CD14-positive monocyte (primary cell): Measurements from ENCODE around the gene RPS6KA2. TPM values are rescaled to one million over a fixed set of nuclear protein-coding genes. Genes with fewer than 3 reads are reported as not detected.

Source experiments
- DNase-seq, 3 donors: peaks; one replicate each; pipeline ENCODE4 v3.0.0-alpha.2; 2011 to 2022
- H2AFZ ChIP-seq: 2 replicates; pipeline ENCODE4 v1.6.0; 2012; ENCODE audit warnings: mild to moderate bottlenecking, low read depth, low read length, inconsistent platforms; ENCODE audit not compliant: insufficient read depth, poor library complexity, severe bottlenecking
- H3K27ac ChIP-seq, 2 donors: 1 replicate in 1 of 2; 2 replicates in 1 of 2; pipeline ENCODE4 v1.5.1; 2012 to 2013; ENCODE audit warnings: low read length in 2 of 2, control low read depth in 1 of 2, inconsistent platforms in 1 of 2, low read depth in 1 of 2, mild to moderate bottlenecking in 1 of 2
- H3K27me3 ChIP-seq, 2 donors: one replicate each; pipeline versions ENCODE4 v1.6.0 to v1.6.1; 2011 to 2013; ENCODE audit warnings: low read length in 2 of 2; ENCODE audit not compliant: control insufficient read depth in 2 of 2, insufficient read depth in 2 of 2
- H3K36me3 ChIP-seq, 2 donors: replicated peaks in 1 of 2; 1 replicate in 1 of 2; 2 replicates in 1 of 2; pipeline versions ENCODE4 v1.5.1 to v1.6.1; 2012 to 2013; ENCODE audit warnings: low read length in 2 of 2, control low read depth in 1 of 2, inconsistent platforms in 1 of 2, mild to moderate bottlenecking in 1 of 2; ENCODE audit not compliant: insufficient read depth in 2 of 2, control insufficient read depth in 1 of 2
- H3K4me1 ChIP-seq, 2 donors: 1 replicate in 1 of 2; 2 replicates in 1 of 2; pipeline versions ENCODE4 v1.5.1 to v1.6.1; 2012 to 2013; ENCODE audit warnings: low read length in 2 of 2, control low read depth in 1 of 2, inconsistent platforms in 1 of 2, mild to moderate bottlenecking in 1 of 2, moderate library complexity in 1 of 2; ENCODE audit not compliant: insufficient read depth in 2 of 2, control insufficient read depth in 1 of 2
- H3K4me2 ChIP-seq: replicated peaks from 2 replicates; pipeline ENCODE3; 2012; ENCODE audit warnings: low read length, moderate library complexity, mild to moderate bottlenecking; ENCODE audit not compliant: poor library complexity, severe bottlenecking; ENCODE audit errors: extremely low read depth
- H3K4me3 ChIP-seq, 3 experiments: fragments of 200-600 bp in 1 of 3; sonication (generic) in 1 of 3; replicated peaks in 1 of 3; 1 replicate in 2 of 3; 2 replicates in 1 of 3; pipeline ENCODE4 v1.5.1; 2011 to 2013; ENCODE audit warnings: low read length in 3 of 3, mild to moderate bottlenecking in 3 of 3, control low read depth in 2 of 3, low read depth in 2 of 3, inconsistent platforms in 1 of 3, moderate library complexity in 1 of 3
- H3K79me2 ChIP-seq: 2 replicates; pipeline ENCODE4 v1.6.0; 2012; ENCODE audit warnings: mild to moderate bottlenecking, control low read depth, inconsistent platforms, low read length, moderate library complexity; ENCODE audit not compliant: insufficient read depth
- H3K9ac ChIP-seq: 2 replicates; pipeline ENCODE4 v1.6.0; 2017; ENCODE audit warnings: low read length, mild to moderate bottlenecking; ENCODE audit not compliant: insufficient read depth, poor library complexity, severe bottlenecking
- H3K9me3 ChIP-seq, 2 donors: replicated peaks in 1 of 2; 1 replicate in 1 of 2; 2 replicates in 1 of 2; pipeline versions ENCODE4 v1.5.1 to v1.6.1; 2012 to 2013; ENCODE audit warnings: low read length in 2 of 2, control low read depth in 1 of 2; ENCODE audit not compliant: control insufficient read depth in 1 of 2, insufficient read depth in 1 of 2
- H4K20me1 ChIP-seq: 2 replicates; pipeline ENCODE4 v1.6.0; 2012; ENCODE audit warnings: mild to moderate bottlenecking, low read length, control low read depth, moderate library complexity; ENCODE audit not compliant: insufficient read depth
- H3K27ac Mint-ChIP-seq, 7 donors: one replicate each; pipeline ENCODE4 v1.8.0; 2020; ENCODE audit warnings: mild to moderate bottlenecking in 7 of 7, mixed read lengths in 7 of 7, moderate library complexity in 6 of 7, inconsistent platforms in 2 of 7
- H3K27me3 Mint-ChIP-seq, 3 donors: one replicate each; pipeline ENCODE4 v1.8.0; 2021 to 2022; ENCODE audit warnings: low read depth in 3 of 3, mild to moderate bottlenecking in 3 of 3, mixed read lengths in 3 of 3, moderate library complexity in 3 of 3, inconsistent platforms in 1 of 3
- H3K36me3 Mint-ChIP-seq, 2 donors: one replicate each; pipeline ENCODE4 v1.8.0; 2020; ENCODE audit warnings: mixed read lengths in 2 of 2, inconsistent platforms in 1 of 2, mild to moderate bottlenecking in 1 of 2
- H3K4me1 Mint-ChIP-seq: one replicate; pipeline ENCODE4 v1.8.0; 2020; ENCODE audit warnings: mild to moderate bottlenecking, mixed read lengths
- H3K4me3 Mint-ChIP-seq, 2 donors: one replicate each; pipeline ENCODE4 v1.8.0; 2020; ENCODE audit warnings: mild to moderate bottlenecking in 2 of 2, mixed read lengths in 2 of 2, moderate library complexity in 1 of 2
- H3K9me3 Mint-ChIP-seq, 7 donors: one replicate each; pipeline ENCODE4 v1.8.0; 2020 to 2022; ENCODE audit warnings: mixed read lengths in 7 of 7, mild to moderate bottlenecking in 6 of 7, moderate library complexity in 6 of 7, inconsistent platforms in 2 of 7
- CTCF ChIP-seq: fragments of 200-600 bp; IDR thresholded peaks from one replicate; pipeline ENCODE4 v1.8.0; 2022; ENCODE audit warnings: antibody characterized with exemption, mild to moderate bottlenecking
- WGBS: methylation state at CpG from one replicate; pipeline ENCODE4 v1.1.5; 2013; ENCODE audit warnings: missing lambda C conversion rate; ENCODE audit not compliant: insufficient coverage; 5-methylcytosine and 5-hydroxymethylcytosine counted together
- intact Hi-C, 2 donors: fragments of 100-400 bp; cut with micrococcal nuclease; formaldehyde crosslinking; loops; one replicate each; pipeline versions ENCODE4 v1.15.0 to v1.15.1; 2023
- polyA plus RNA-seq, 3 donors: library from polyadenylated mRNA; depleted of rRNA in 1 of 3; unstranded in 2 of 3; stranded (reverse) in 1 of 3; fragments of 300-500 nt in 2 of 3; fragments of >200 nt in 1 of 3; fragmentation: Illumina TruSeq in 2 of 3; gene quantifications; 1 replicate in 2 of 3; 2 replicates in 1 of 3; pipeline ENCODE4 v1.2.3, GENCODE V29; 2012 to 2021

The RPS6KA2 gene
- polyA plus RNA-seq, 3 donors = 1.4 to 3.1 (median 1.9) TPM

GRCh38 chr6:166509193-166509592 lies 117.9 kb downstream of the RPS6KA2 start:
- TF ChIP-seq CTCF = no peak
- H3K4me1 Mint-ChIP-seq = no peaks in the 10 kb centered on the region

GRCh38 chr6:166508726-166509125 lies 118.3 kb downstream of the RPS6KA2 start:
- intact Hi-C loops = no loop called here
- Histone ChIP-seq H3K4me2 (no peak overlapping the region), H3K36me3 (no peaks in the 10 kb centered on the region), H3K4me3 (no peak overlapping the region), H3K4me1 (no peaks in the 10 kb centered on the region), H3K9me3 (no peaks in the 10 kb centered on the region), H2AFZ (no peak overlapping the region), H3K79me2 (no peaks in the 10 kb centered on the region), H3K9ac (no peak overlapping the region), H4K20me1 (no peaks in the 10 kb centered on the region), H3K27ac (no peak overlapping the region), H3K27me3 (no peaks in the 10 kb centered on the region)
- no peak for DNase-seq
- Mint-ChIP-seq H3K27ac (peak overlapping the region in 1 of 7 donors; percentile 63), H3K27me3 (no peaks in the 10 kb centered on the region), H3K4me3 (no peak overlapping the region), H3K36me3 (no peaks in the 10 kb centered on the region), H3K9me3 (peaks cover 0 to 3% (median 0%) of the 10 kb centered on the region in 7 donors), H3K4me1 (no peaks in the 10 kb centered on the region)
- TF ChIP-seq CTCF = no peak
- WGBS = 95% methylated on average over 5 of the region's 11 CpGs

More at GRCh38 chr6:166509193-166509592, 117.9 kb downstream of the RPS6KA2 start:
- H3K27me3 ChIP-seq = no peaks in the 10 kb centered on the region
- Mint-ChIP-seq H3K4me3 (no peak overlapping the region), H3K27me3 (no peaks in the 10 kb centered on the region), H3K27ac (no peak overlapping the region), H3K36me3 (no peaks in the 10 kb centered on the region), H3K9me3 (peaks cover 0 to 3% (median 0%) of the 10 kb centered on the region in 7 donors)
- no peaks in the 10 kb centered on the region for H3K36me3 ChIP-seq
- H2AFZ ChIP-seq = no peak overlapping the region
- no peak overlapping the region for H3K4me2 ChIP-seq
- no peaks in the 10 kb centered on the region for H4K20me1 ChIP-seq
- H3K9ac ChIP-seq = no peak overlapping the region
- no peak for DNase-seq
- no peaks in the 10 kb centered on the region for H3K79me2 ChIP-seq
- H3K27ac ChIP-seq = no peak overlapping the region
- intact Hi-C loops = no loop called here
- no peak overlapping the region for H3K4me3 ChIP-seq
- H3K9me3 ChIP-seq = no peaks in the 10 kb centered on the region
- H3K4me1 ChIP-seq = no peaks in the 10 kb centered on the region
- 96% methylated on average over 6 of the region's 8 CpGs for WGBS
